ENCODE measurements around the gene SHROOM3. TPM values are rescaled to one million over a fixed set of nuclear protein-coding genes. Genes with fewer than 3 reads are reported as not detected.

SHROOM3 gene
- total and polyA plus RNA-seq, 2 donors (not counting 1 experiment from before 2014, with no cell fraction given) = 0.91 to 1.5 TPM

GRCh38 chr4:76623217-76624045, 188.4 kb downstream of the SHROOM3 start:
- Mint-ChIP-seq H3K9me3 (ENCODE audit: insufficient read depth) (no peaks in the 10 kb centered on the region), H3K27ac (no peak overlapping the region), H3K4me1 (no peaks in the 10 kb centered on the region), H3K27me3 (peaks cover 14% of the 10 kb centered on the region), H3K4me3 (no peak overlapping the region)
- intact Hi-C loops (cut with micrococcal nuclease) = no loop called here
- no peak overlapping the region for H3K9ac ChIP-seq (ENCODE audit: low read length)
- ChIA-PET CTCF (no interaction called here), POLR2A (no interaction called here)
- TF ChIP-seq EZH2 (IDR thresholded peaks at IDR 0.05; ENCODE audit: borderline replicate concordance, insufficient read depth, low read depth, low read length, poor library complexity, severe bottlenecking) = no peak
- no peak for TF ChIP-seq CTCF (IDR thresholded peaks at IDR 0.05)
- H3K4me3 ChIP-seq (ENCODE audit: control extremely low read depth in 1 of 5, extremely low read depth in 1 of 5, insufficient read depth in 1 of 5, low read depth in 2 of 5, low read length in 4 of 5) = no peak overlapping the region
- no peaks in the 10 kb centered on the region for H3K79me2 ChIP-seq (ENCODE audit: control insufficient read depth, insufficient read depth, low read length)
- no peaks in the 10 kb centered on the region for H3K4me1 ChIP-seq (ENCODE audit: control insufficient read depth in 2 of 2, insufficient read depth in 2 of 2, low read length in 2 of 2)
- H3K9me3 ChIP-seq (ENCODE audit: control extremely low read depth in 1 of 3, control insufficient read depth in 2 of 3, insufficient read depth in 1 of 3, low read length in 2 of 3) = no peaks in the 10 kb centered on the region
- no peaks in the 10 kb centered on the region for H3K36me3 ChIP-seq (replicated peaks in 1 of 2; ENCODE audit: control extremely low read depth in 1 of 2, control insufficient read depth in 1 of 2, extremely low read depth in 1 of 2, insufficient read depth in 2 of 2, low read length in 1 of 2)
- no peak for DNase-seq
- no peak overlapping the region for H3K27ac ChIP-seq (ENCODE audit: low read length in 2 of 2)
- no peak for ATAC-seq (ENCODE audit: low read depth)
- H2AFZ ChIP-seq (ENCODE audit: insufficient read depth, low read depth, low read length, poor library complexity, severe bottlenecking) = no peak overlapping the region
- H3K4me2 ChIP-seq (replicated peaks; ENCODE audit: low read depth, low read length, poor library complexity, severe bottlenecking) = no peak overlapping the region
- peaks cover 0 to 3% (median 1%) of the 10 kb centered on the region in 4 experiments for H3K27me3 ChIP-seq (replicated peaks in 1 of 4; ENCODE audit: control extremely low read depth in 1 of 4, control insufficient read depth in 3 of 4, insufficient read depth in 4 of 4, low read length in 3 of 4)
- no CpG with 5 or more reads among the region's 4 CpGs for WGBS (ENCODE audit: insufficient coverage)
- H4K20me1 ChIP-seq (ENCODE audit: control insufficient read depth, insufficient read depth, low read length, poor library complexity, severe bottlenecking) = no peaks in the 10 kb centered on the region

- TF ChIP-seq CTCF (IDR thresholded peaks at IDR 0.05) (no peak), EZH2 (IDR thresholded peaks at IDR 0.05; ENCODE audit: borderline replicate concordance, insufficient read depth, low read depth, low read length, poor library complexity, severe bottlenecking) (no peak)
- intact Hi-C loops (cut with micrococcal nuclease) = no loop called here
- Histone ChIP-seq H3K4me2 (replicated peaks; ENCODE audit: low read depth, low read length, poor library complexity, severe bottlenecking) (no peak overlapping the region), H3K27me3 (replicated peaks in 1 of 4; ENCODE audit: control extremely low read depth in 1 of 4, control insufficient read depth in 3 of 4, insufficient read depth in 4 of 4, low read length in 3 of 4) (peaks cover 0 to 3% (median 0%) of the 10 kb centered on the region in 4 experiments), H3K4me3 (ENCODE audit: control extremely low read depth in 1 of 5, extremely low read depth in 1 of 5, insufficient read depth in 1 of 5, low read depth in 2 of 5, low read length in 4 of 5) (no peak overlapping the region), H3K79me2 (ENCODE audit: control insufficient read depth, insufficient read depth, low read length) (no peaks in the 10 kb centered on the region), H3K4me1 (ENCODE audit: control insufficient read depth in 2 of 2, insufficient read depth in 2 of 2, low read length in 2 of 2) (no peaks in the 10 kb centered on the region), H4K20me1 (ENCODE audit: control insufficient read depth, insufficient read depth, low read length, poor library complexity, severe bottlenecking) (no peaks in the 10 kb centered on the region), H3K36me3 (replicated peaks in 1 of 2; ENCODE audit: control extremely low read depth in 1 of 2, control insufficient read depth in 1 of 2, extremely low read depth in 1 of 2, insufficient read depth in 2 of 2, low read length in 1 of 2) (no peaks in the 10 kb centered on the region), H2AFZ (ENCODE audit: insufficient read depth, low read depth, low read length, poor library complexity, severe bottlenecking) (no peak overlapping the region), H3K27ac (ENCODE audit: low read length in 2 of 2) (no peak overlapping the region), H3K9ac (ENCODE audit: low read length) (no peak overlapping the region), H3K9me3 (ENCODE audit: control extremely low read depth in 1 of 3, control insufficient read depth in 2 of 3, insufficient read depth in 1 of 3, low read length in 2 of 3) (no peaks in the 10 kb centered on the region)
- no peak for DNase-seq
- Mint-ChIP-seq H3K27ac (no peak overlapping the region), H3K4me1 (no peaks in the 10 kb centered on the region), H3K9me3 (ENCODE audit: insufficient read depth) (no peaks in the 10 kb centered on the region), H3K27me3 (peaks cover 15% of the 10 kb centered on the region), H3K4me3 (no peak overlapping the region)
- ChIA-PET CTCF (no interaction called here), POLR2A (no interaction called here)
- no peak for ATAC-seq (ENCODE audit: low read depth)
- WGBS (ENCODE audit: insufficient coverage) = 84% methylated on average over 9 of the region's 9 CpGs
Measured at GRCh38 chr4:76624241-76624681, 189.2 kb downstream of the SHROOM3 start.
